Measurements from ENCODE around the gene CTSZ. TPM values are rescaled to one million over a fixed set of nuclear protein-coding genes. Genes with fewer than 3 reads are reported as not detected.
"Not testable (repeated sequence)": the region's sequence is repeated elsewhere in the genome, so short reads cannot be mapped to it uniquely, and the experiment has no call there.

CTSZ gene
- total RNA-seq, 1 experiment from 2014 or later: 487 TPM

DNA sequence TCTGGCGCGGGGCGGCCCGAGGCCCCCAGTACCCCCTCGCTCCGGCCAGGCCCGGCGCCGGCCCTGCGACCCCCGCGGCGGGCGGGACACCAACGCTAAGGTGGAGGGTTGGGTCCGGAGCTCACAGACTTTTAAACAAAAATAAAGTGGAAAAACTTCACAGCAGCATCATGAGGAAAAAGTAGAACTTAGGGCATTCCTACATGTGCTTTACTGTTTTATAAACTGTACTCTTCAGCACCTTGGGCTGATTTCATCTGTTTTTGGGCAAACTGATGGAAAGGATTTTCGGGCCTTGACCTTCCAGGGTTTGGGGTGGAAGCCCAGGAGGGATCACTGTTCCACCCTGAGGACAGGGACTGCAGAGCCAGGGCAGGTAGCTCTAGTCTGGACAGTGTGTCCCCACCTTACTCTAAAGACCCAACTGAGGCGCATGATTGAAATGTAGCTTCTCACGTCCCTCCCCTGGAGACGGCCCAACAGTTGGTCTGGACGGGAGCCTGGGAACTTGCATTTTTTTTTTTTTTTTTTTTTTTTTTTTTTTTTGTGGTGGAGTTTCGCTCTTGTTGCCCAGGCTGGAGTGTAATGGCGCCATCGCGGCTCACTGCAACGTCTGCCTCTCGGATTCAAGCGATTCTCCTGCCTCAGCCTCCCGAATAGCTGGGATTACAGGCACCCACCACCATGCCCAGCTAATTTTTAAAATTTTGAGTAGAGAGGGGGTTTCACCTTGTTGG is 25.3 kb downstream of the CTSZ start:
- no peaks in the 10 kb centered on the region for H3K27me3 ChIP-seq
- DNase-seq: no peak
- H3K4me3 ChIP-seq: peak overlapping the region; percentile 86
- H3K36me3 ChIP-seq: peaks cover 40% of the 10 kb centered on the region
- H3K9me3 ChIP-seq: no peaks in the 10 kb centered on the region; the same call in 1 of the 2 replicates

DNA sequence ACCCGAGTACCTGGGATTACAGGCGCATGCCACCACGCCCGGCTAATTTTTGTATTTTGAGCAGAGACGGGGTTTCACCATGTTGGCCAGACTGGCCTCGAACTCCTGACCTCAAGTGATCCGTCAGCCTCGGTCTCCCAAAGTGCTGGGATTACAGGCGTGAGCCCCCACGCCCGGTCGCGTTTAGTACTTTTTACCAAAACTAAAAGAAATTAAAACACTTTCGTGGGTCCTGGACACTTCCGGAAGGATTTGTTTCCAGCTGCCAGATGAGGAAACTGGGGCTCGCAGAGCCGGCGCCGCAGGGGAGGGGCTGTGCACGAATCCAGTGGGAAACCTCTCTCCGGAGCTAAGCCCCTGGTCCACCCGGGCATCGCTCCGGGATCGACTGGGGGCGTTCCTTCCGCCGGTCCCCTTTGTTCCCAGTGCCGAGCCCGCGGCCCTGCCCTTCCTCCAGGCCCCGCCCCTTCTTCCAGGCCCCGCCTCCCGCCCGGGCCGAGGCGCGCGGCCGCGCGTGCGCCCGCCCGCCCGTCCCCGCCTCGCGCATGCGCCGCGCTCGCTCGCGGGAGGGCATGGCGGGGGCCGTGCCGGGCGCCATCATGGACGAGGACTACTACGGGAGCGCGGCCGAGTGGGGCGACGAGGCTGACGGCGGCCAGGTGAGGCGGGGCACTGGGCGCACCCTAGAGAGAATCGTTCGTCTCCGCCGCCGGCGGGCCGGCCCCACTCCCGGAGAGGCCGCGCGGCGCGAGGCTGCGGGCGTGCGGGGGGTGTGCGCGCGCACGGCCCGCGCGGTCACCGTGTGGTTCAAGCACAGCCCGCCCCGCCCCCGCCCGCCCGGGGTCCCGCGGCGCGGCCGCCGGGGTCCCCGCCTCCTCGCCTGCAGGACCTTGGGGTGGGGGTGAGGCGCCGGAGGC is 26.1 kb downstream of the CTSZ start, which contains the start of gene NELFCD:
TSS of gene NELFCD (plus strand) at position 546 of the 917 bp plus-strand sequence. CDS start at position 600, 54 bp downstream.
- Histone ChIP-seq H3K36me3 (peaks cover 31% of the 10 kb centered on the region), H3K9me3 (peaks cover 3% of the 10 kb centered on the region), H3K27me3 (no peaks in the 10 kb centered on the region), H3K4me3 (peak within 1 kb of the TSS; percentile 86)
- DNase-seq: peak; percentile 89

DNA sequence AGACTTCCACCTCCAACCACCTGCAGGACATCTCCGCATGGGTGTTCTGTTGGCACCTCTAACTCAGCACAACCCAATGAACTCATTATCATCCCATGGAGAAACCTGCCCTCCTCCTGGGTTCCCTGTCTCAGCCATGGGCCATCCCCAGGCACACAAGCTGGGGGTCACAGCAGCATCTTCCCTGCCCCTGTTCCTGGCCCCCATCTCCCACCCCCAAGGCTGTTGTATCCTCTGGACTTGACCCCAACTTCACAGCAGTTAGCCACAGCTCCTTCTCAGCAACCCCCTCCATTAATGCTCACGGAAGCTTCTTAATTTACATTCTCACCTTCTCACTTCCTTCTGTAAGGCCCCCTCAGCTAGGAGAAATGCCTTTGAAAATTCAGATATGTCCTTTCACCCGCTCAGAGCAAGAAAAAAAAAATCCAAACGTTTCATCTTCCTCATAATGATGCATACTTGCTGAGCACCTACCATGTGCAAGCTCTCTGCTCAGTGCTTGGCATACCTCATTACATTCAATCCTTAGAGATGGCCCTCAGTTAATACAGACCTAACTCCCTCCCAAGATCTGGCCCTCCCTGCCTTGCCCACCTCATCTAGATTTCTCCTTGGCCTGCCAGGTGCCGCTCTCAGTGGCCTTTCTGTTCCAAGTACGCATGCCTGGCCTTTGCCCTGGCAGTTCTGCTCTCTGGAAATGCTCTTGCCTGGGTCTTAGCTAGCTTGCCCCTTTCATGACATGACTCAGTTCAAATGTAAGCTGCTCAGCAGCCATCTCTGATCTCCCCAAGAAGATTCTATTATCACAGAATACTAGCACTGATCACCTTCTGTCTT is 28.5 kb downstream of the CTSZ start:
- H3K27me3 ChIP-seq: no peaks in the 10 kb centered on the region
- peaks cover 5% of the 10 kb centered on the region for H3K9me3 ChIP-seq
- H3K36me3 ChIP-seq: peaks cover 9% of the 10 kb centered on the region
- DNase-seq: no peak
- no peak overlapping the region for H3K4me3 ChIP-seq

GRCh38 chr20:58976061-58976730 is 30.9 kb downstream of the CTSZ start:
- Histone ChIP-seq H3K9me3 (peaks cover 5% of the 10 kb centered on the region), H3K27me3 (no peaks in the 10 kb centered on the region), H3K4me3 (no peak overlapping the region), H3K36me3 (no peaks in the 10 kb centered on the region)
- DNase-seq: no peak

DNA sequence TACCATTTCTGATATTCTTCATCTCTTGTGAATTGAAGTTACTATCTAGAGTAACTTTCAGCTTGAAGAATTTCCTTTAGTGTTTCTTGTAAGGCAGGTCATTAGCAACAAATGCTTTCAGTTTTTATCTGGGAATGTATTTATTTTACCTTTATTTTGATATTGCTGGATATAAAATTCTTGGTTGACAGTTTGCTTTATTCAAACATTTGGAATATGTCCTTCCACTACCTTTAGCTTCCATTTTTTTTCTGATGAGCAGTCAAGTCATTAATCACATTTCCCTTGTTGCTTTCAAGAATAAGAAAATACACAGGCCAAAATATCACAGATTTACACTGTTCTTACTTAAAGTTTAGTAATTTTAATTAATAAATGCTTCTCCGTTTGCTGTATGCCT is 31.7 kb downstream of the CTSZ start:
- H3K4me3 ChIP-seq: no peak overlapping the region
- H3K27me3 ChIP-seq: no peaks in the 10 kb centered on the region; the same call in 1 of the 2 replicates
- H3K36me3 ChIP-seq: no peaks in the 10 kb centered on the region
- DNase-seq: no peak
- peaks cover 5% of the 10 kb centered on the region for H3K9me3 ChIP-seq

DNA sequence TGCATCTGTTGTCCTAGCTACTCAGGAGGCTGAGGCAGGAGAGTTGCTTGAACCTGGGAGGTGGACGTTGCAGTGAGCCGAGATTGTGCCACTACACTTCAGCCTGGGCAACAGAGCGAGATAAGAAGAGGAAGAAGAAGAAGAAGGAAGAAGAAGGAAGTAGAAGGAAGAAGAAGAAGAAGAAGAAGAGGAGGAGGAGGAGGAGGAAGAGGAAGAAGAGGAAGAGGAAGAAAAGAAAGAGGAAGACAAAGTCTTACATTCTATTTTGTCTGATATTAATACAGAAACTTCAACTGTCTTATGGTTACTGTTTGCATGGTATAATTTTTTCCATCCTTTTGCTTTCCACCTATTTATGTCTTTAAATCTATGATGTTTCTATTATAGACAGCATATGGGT is 33.2 kb downstream of the CTSZ start:
- H3K4me3 ChIP-seq: no peak overlapping the region
- H3K27me3 ChIP-seq: peaks cover 3% of the 10 kb centered on the region
- no peaks in the 10 kb centered on the region for H3K36me3 ChIP-seq
- no peak for DNase-seq
- peaks cover 15% of the 10 kb centered on the region for H3K9me3 ChIP-seq

DNA sequence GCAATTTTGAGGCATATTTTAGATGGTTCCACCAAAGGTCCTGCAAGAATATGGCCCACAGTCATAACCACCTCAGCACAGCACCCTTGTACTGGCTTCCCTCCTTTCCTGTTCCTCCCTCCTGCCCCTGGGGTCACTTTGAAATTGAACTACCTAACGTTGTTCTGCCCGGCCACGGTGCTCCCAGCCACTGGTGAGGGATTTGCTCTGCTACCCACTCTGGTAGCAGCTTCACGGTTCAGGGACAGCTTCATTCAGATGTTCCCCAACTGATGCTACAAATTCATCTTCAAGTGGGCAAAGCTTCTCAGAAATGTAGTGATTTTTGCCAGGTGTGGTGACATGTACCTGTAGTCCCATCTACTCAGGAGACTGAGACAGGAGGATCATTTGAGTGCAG is 33.9 kb downstream of the CTSZ start:
- Histone ChIP-seq H3K27me3 (peaks cover 8% of the 10 kb centered on the region), H3K4me3 (no peak overlapping the region), H3K9me3 (peaks cover 18% of the 10 kb centered on the region), H3K36me3 (no peaks in the 10 kb centered on the region)
- DNase-seq: no peak

GRCh38 chr20:58971429-58971828 is 35.6 kb downstream of the CTSZ start:
- Histone ChIP-seq H3K27me3 (peaks cover 9% of the 10 kb centered on the region), H3K36me3 (no peaks in the 10 kb centered on the region), H3K4me3 (no peak overlapping the region), H3K9me3 (peaks cover 18% of the 10 kb centered on the region)
- DNase-seq: no peak

GRCh38 chr20:58970146-58970545 is 36.9 kb downstream of the CTSZ start:
- no peak for DNase-seq
- H3K36me3 ChIP-seq: no peaks in the 10 kb centered on the region
- peaks cover 9% of the 10 kb centered on the region for H3K27me3 ChIP-seq
- no peak overlapping the region for H3K4me3 ChIP-seq
- H3K9me3 ChIP-seq: peaks cover 14% of the 10 kb centered on the region

DNA sequence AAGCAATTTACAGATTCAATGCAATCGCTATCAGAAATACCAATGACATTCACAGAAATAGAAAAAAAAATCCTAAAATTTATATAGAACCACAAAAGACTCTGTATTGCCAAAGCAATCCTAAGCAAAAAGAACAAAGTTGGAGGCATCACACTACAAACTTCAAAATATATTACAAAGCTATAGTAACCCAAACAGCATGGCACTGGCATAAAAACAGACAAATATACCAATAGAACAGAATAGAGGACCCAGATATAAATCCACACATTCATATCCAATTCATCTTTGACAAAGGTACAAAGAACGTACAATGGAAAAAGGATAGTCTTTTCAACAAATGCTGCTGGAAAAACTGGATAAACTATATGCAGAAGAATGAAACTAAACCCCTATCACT is 37.6 kb downstream of the CTSZ start:
- Histone ChIP-seq H3K9me3 (peaks cover 14% of the 10 kb centered on the region), H3K36me3 (no peaks in the 10 kb centered on the region), H3K27me3 (peaks cover 11% of the 10 kb centered on the region), H3K4me3 (no peak overlapping the region)
- no peak for DNase-seq

GRCh38 chr20:58967652-58968429 is 39.2 kb downstream of the CTSZ start:
- DNase-seq: no peak
- H3K36me3 ChIP-seq: no peaks in the 10 kb centered on the region
- H3K27me3 ChIP-seq: peaks cover 14% of the 10 kb centered on the region
- peaks cover 14% of the 10 kb centered on the region for H3K9me3 ChIP-seq
- no peak overlapping the region for H3K4me3 ChIP-seq

GRCh38 chr20:58965270-58966064 is 41.6 kb downstream of the CTSZ start:
- H3K9me3 ChIP-seq: peaks cover 14% of the 10 kb centered on the region
- H3K4me3 ChIP-seq: no peak overlapping the region
- peaks cover 14% of the 10 kb centered on the region for H3K27me3 ChIP-seq
- no peaks in the 10 kb centered on the region for H3K36me3 ChIP-seq
- no peak for DNase-seq

GRCh38 chr20:58963922-58964321 is 43.1 kb downstream of the CTSZ start:
- DNase-seq, H3K9me3 ChIP-seq, H3K36me3 ChIP-seq, H3K4me3 ChIP-seq: not testable (repeated sequence)
- peaks cover 16% of the 10 kb centered on the region for H3K27me3 ChIP-seq

GRCh38 chr20:58963060-58963584 is 43.9 kb downstream of the CTSZ start:
- Histone ChIP-seq H3K4me3 (no peak overlapping the region), H3K9me3 (no peaks in the 10 kb centered on the region), H3K36me3 (no peaks in the 10 kb centered on the region), H3K27me3 (peaks cover 9% of the 10 kb centered on the region; the same call in 1 of the 2 replicates)
- DNase-seq: no peak

- Histone ChIP-seq H3K27me3 (0 out of 2 replicates have a peak, but pooled peaks cover 7% of the 10 kb centered on the region), H3K36me3 (no peaks in the 10 kb centered on the region), H3K4me3 (no peak overlapping the region), H3K9me3 (no peaks in the 10 kb centered on the region)
- no peak for DNase-seq
Measured at GRCh38 chr20:58959652-58960051, 47.4 kb downstream of the CTSZ start.
